Left lung (tissue), 10 donors: ENCODE results near the gene HOXA5. TPM values are rescaled to one million over a fixed set of nuclear protein-coding genes. Genes with fewer than 3 reads are reported as not detected.
A peak's percentile ranks its signal among the peaks of the same experiment; 100 is the strongest.

Source experiments
- ATAC-seq: fragments of 200-7000 bp; cut with Tn5 transposase; one replicate; pipeline ENCODE4 v1.9.1; 2020; ENCODE audit warnings: moderate library complexity
- DNase-seq, 4 donors: peaks; one replicate each; pipeline ENCODE4 v3.0.0-alpha.2; 2013 to 2020
- H3K27ac ChIP-seq, 2 donors: fragments of 200-600 bp; sonication (generic) in 1 of 2; one replicate each; pipeline versions ENCODE4 v1.5.0 to v1.8.0; 2020 to 2021
- H3K27me3 ChIP-seq, 2 donors: fragments of 200-600 bp; sonication (generic) in 1 of 2; one replicate each; pipeline versions ENCODE4 v1.5.0 to v1.8.0; 2020 to 2021
- H3K36me3 ChIP-seq, 2 donors: fragments of 200-600 bp; sonication (generic) in 1 of 2; one replicate each; pipeline versions ENCODE4 v1.5.0 to v1.8.0; 2020 to 2021
- H3K4me1 ChIP-seq, 2 donors: fragments of 200-600 bp; one replicate each; pipeline ENCODE4 v1.8.0; 2021
- H3K4me3 ChIP-seq, 2 donors: fragments of 200-600 bp; sonication (generic) in 1 of 2; one replicate each; pipeline versions ENCODE4 v1.5.0 to v1.8.0; 2020 to 2021; ENCODE audit warnings: mild to moderate bottlenecking in 1 of 2
- H3K9me3 ChIP-seq, 2 donors: fragments of 200-600 bp; sonication (generic) in 1 of 2; one replicate each; pipeline versions ENCODE4 v1.5.0 to v1.8.0; 2020 to 2021
- CTCF ChIP-seq, 2 donors: fragments of 200-600 bp; sonication (generic) in 1 of 2; IDR thresholded peaks; one replicate each; pipeline versions ENCODE4 v1.5.0 to v1.8.0; 2021; ENCODE audit warnings: antibody characterized with exemption in 2 of 2
- intact Hi-C, 2 donors: fragments of 100-400 bp; cut with DNase I; formaldehyde crosslinking; loops; one replicate each; pipeline versions ENCODE4 v1.11.2 to v1.14.2; 2022
- polyA plus RNA-seq, 6 donors: library from polyadenylated mRNA; unstranded; fragments of 120-200 nt; gene quantifications; one replicate each; pipeline ENCODE4 v1.2.1, GENCODE V29; 2013; ENCODE audit not compliant: insufficient read length in 6 of 6
- total RNA-seq, 2 donors: library from RNA; stranded (reverse); fragmentation: NEBNext Ultra II Directional; extraction: Animal tissue kit (Norgen Biotek cat#: 25700); gene quantifications; one replicate each; pipeline ENCODE4 v1.2.1, GENCODE V29; 2021
- donor health status: DM: no; HTN: yes; CAD: no.
- donor health status: DM: no; HTN: no; CAD: no.

Gene HOXA5
- total and polyA plus RNA-seq, 8 donors, result 16.1 to 94.7 (median 86.1) TPM

- Histone ChIP-seq H3K27me3 (peaks cover 94 to 100% of the 10 kb centered on the region in 2 donors), H3K4me3 (peak overlapping the region; percentile 46 to 52), H3K27ac (peak overlapping the region; percentile 58 to 75), H3K36me3 (no peaks in the 10 kb centered on the region), H3K4me1 (peaks cover 5 to 35% of the 10 kb centered on the region in 2 donors), H3K9me3 (no peaks in the 10 kb centered on the region)
- ATAC-seq (peak; percentile 7), DNase-seq (peak in 2 of 4 donors; percentile 37 to 80)
- intact Hi-C loops, result no loop called here
- TF ChIP-seq CTCF (IDR thresholded peaks at IDR 0.05), result no peak
Measured at GRCh38 chr7:27155816-27156507, 12.5 kb upstream of the HOXA5 start.

- intact Hi-C loops, result no loop called here
- H3K36me3 ChIP-seq, result no peaks in the 10 kb centered on the region
- ATAC-seq (no peak), DNase-seq (peak in 2 of 4 donors; percentile 29 to 65)
- peaks cover under 1 to 35% of the 10 kb centered on the region in 2 donors for H3K4me1 ChIP-seq
- H3K27ac ChIP-seq, result peak overlapping the region; percentile 58 to 75
- peak overlapping the region; percentile 46 to 52 for H3K4me3 ChIP-seq
- H3K9me3 ChIP-seq, result no peaks in the 10 kb centered on the region
- H3K27me3 ChIP-seq, result peaks cover 93 to 100% of the 10 kb centered on the region in 2 donors
- no peak for TF ChIP-seq CTCF (IDR thresholded peaks at IDR 0.05)
Measured at GRCh38 chr7:27154901-27155815, 11.7 kb upstream of the HOXA5 start.

GRCh38 chr7:27154369-27154768, 10.9 kb upstream of the HOXA5 start:
- Histone ChIP-seq H3K36me3 (no peaks in the 10 kb centered on the region), H3K9me3 (no peaks in the 10 kb centered on the region), H3K4me3 (no peak overlapping the region), H3K27me3 (peaks cover 92 to 100% of the 10 kb centered on the region in 2 donors), H3K27ac (no peak overlapping the region), H3K4me1 (peaks cover 0 to 35% of the 10 kb centered on the region in 2 donors)
- ATAC-seq (no peak), DNase-seq (peak in 2 of 4 donors; percentile 25 to 61)
- intact Hi-C loops, result no loop called here
- TF ChIP-seq CTCF (IDR thresholded peaks at IDR 0.05), result no peak

- Histone ChIP-seq H3K27me3 (peaks cover 86 to 100% of the 10 kb centered on the region in 2 donors), H3K4me3 (no peak overlapping the region), H3K27ac (no peak overlapping the region), H3K4me1 (peaks cover 0 to 43% of the 10 kb centered on the region in 2 donors), H3K36me3 (no peaks in the 10 kb centered on the region), H3K9me3 (no peaks in the 10 kb centered on the region)
- no peak for TF ChIP-seq CTCF (IDR thresholded peaks at IDR 0.05)
- DNase-seq (peak in 1 of 4 donors; percentile 3), ATAC-seq (no peak)
- intact Hi-C loops, result no loop called here
Measured at GRCh38 chr7:27153526-27153925, 10.0 kb upstream of the HOXA5 start.
